GM21390 (cell line): ENCODE measurements around the gene NUDT11.
"Not testable (repeated sequence)": the region's sequence is repeated elsewhere in the genome, so short reads cannot be mapped to it uniquely, and the experiment has no call there.

Source experiments
- ATAC-seq: cut with Tn5 transposase; IDR thresholded peaks from one replicate; pipeline ENCODE4 v1.9.1; 2021; ENCODE audit not compliant: unreplicated experiment

NUDT11 gene

DNA sequence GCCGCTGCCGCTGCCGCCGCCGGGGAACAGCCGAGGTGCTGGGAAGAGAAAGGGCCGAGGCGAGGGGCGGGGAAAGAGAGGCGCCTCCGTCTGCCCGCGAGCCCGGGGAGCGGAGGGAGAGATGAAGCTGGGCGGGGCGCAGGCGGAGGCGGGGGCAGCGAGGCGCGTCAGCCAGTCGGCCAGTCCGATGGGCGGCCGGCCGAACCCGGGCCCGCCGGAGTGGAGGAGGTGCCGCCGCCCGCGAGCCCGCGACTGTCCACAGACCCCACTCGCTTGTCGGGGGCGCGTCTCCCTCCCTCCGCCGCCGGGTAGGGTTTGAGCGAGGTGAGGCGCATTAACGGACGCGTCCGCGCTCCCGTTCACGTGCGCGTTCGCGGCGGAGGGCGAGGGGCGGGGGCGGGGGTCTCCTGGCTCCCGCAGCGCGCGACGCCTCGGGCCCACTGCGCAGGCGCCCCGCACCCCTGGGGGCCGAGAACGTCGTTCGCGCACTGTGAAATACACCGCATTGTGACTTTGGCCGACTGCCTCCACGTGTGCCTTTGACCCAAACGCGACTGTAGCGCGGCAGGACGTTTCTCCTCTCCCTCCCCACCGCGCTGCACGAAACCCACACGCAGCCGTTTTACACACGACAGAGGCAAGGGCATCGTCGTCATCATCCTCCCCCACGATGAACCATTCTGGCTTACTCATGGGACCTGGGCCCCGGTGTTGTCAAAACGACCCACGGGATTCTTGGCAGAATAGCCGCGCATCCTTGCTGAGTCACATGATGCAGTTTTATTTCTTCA lies at the start of gene NUDT11:
NUDT11 (minus strand) TSS at position 92 of the 791 bp plus-strand sequence. CDS start 148 bp downstream, outside the sequence.
- ATAC-seq = no peak

DNA sequence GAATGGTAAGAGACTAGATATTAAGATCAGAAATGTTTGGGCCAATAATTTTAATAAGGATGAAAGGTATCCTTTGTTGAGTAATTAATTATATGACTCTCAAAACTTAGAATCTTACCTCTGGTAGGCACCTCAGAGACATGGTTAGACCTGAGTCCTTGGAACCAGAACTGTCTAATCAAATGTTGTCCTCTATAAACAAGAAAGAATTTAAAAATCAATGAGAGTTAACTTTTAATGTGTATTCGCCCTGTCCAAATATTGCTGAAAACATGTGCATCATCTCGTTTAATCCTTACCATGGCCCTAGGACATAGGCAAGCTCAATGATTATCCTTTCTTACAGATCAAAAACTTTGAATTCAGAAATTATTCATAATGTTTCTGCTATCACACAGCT lies 24.0 kb upstream of the NUDT11 start:
- no peak for ATAC-seq

DNA sequence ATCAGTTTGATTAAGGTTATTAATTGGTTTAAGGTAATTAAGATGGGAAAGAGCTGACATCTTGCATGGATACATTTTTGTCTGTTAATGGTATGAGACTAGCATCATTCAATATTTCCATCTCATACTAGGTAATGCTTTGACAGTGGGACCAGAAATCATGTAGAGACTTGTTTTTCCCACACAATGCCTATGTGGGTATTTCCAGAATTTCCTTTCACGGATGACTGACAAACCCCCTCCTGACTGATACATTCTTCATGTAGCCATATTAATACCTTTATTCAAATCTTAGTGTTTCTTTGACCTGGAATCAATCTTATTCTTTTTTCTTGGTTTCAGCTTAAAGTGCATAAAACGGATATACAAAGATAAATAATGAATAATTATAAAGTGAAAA lies 22.7 kb upstream of the NUDT11 start:
- ATAC-seq = not testable (repeated sequence)

DNA sequence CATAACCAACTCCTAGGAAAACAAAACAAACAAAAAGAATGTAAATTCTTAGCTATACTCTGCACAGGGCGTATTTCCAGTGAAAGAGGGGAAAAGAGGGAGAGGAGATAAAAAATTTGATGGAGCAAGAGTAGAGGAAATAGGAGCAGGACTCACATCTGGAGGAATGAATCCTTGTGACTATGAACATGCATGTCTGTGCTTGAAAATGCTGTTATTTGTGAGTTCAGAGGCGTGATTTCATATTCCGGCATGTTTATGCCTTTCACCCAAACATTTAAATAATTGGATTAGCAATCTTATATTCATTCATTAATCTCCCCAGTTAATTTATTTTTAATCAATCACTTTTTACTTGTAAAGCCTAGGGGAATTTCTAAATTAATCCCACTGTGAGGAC lies 11.2 kb upstream of the NUDT11 start:
- no peak for ATAC-seq

DNA sequence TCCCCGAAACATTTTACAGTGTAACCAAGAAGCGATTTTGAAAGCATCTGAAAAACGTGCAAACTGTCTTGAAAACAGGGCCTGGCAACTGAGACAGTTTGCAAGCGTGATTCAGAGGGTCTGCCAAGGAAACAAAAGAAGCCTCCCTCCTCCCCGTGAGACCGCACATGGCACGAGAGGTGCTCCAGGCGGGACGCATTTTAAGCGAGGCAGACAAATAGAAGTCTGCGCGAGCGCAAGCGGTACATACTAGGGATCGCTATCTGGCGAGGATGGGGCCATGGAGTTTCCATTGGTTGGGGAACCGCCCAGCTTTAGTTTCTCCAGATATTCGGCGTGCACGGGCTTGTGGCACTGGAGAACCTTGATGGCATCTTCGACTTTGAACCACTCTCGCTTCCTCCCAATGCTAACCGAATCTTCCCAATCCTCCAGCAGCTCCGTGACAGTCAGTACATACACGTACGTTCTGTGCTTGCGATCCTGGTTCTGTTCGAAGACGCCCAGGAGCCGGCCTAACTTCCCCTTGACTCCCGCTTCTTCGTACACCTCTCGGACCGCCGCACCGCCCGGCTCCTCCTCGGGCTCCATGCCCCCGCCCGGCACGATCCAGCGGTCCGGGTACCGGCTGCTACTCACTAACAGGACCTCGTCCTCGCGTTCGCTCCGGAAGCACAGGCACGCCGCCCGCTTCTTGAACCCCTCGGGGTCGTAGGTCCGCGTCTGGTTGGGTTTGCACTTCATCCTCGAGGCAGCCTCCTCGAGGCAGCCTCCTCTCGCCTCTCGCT lies 497 bp downstream of the NUDT11 start:
- ATAC-seq = not testable (repeated sequence)

DNA sequence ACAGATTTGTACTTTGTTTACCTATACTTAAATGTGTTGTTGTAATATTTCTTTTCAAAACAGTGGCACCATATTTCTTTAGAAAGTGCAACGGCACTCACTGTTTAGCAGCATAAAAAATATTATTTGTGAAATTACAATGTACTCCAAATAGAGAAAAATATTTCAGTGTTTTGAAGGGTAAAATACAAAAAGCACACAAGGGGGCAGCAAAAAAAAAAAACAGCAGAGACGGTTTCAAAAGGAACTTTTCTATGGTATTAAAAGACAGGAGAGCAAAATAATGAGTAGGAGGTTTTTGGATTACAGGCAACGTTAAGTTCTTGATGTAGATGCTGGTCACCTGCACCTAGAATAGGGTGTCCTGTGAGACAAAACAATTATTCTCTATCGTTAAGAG lies 2.0 kb downstream of the NUDT11 start:
- ATAC-seq = no peak

DNA sequence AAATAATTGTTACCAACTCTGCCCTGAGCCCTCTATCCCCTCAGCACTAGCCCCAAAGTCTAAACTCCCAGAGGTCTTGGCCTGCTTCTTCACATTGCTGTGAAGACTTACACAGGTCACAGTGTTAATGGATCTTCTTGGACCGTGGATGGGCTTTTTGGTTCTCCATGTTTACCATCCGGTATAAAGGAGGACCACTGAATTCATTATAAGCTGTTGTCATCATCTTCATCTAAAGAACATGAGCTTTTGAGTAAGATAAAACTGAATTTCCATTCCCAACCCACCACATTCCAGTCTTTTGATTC lies 8.5 kb downstream of the NUDT11 start:
- ATAC-seq = no peak

DNA sequence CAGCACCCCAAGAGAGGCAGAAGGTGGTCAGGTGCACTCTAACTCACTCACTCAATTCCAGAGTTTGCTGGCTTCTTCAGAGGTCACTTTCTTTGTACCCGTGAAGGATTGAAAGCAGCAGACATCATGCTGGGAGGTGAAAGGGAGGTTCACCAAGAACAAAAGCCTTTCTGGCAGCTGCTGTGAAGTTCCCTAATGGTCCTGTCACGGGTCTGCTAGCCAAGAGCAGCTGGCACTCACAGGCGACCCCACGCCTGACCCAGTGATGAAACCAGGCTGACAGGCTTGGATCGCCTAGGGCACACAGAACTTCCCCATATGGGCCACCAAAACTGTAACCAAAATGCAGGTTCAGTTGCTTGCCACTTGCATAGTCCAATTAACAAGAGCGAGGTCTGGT lies 11.8 kb downstream of the NUDT11 start:
- no peak for ATAC-seq

DNA sequence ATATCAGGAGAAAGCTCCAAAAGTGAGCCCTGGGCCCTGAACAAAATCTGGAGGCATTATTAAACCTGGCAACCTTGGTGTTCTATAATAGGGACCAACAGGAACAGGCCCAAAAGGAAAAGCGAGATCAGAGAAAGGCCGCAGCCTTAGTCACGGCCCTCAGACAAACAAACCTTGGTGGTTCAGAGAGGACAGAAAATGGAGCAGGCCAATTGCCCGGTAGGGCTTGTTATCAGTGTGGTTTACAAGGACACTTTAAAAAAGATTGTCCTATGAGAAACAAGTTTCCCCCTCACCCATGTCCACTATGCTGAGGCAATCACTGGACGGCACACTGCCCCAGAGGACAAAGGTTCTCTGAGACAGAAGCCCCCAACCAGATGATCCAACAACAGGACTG lies 14.0 kb downstream of the NUDT11 start:
- ATAC-seq = not testable (repeated sequence)

DNA sequence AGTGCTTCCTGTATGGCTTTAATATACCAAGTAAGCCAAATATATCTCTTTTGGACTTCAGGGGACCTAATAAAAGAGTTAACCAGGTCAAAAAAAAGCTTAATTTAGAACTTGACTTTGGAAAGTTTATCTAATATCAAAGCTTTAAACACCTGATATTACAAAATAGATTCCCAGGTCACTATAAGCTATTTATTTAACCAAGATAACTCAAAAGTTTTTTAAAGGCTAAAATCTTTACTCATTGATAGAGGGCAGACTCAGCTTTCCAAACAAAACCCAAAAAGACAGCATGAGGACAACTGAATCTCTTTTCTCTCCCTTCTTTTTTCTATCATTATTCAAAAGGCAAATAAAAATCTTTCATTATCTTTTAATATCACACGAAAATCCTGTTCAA lies 19.5 kb downstream of the NUDT11 start:
- ATAC-seq = no peak

DNA sequence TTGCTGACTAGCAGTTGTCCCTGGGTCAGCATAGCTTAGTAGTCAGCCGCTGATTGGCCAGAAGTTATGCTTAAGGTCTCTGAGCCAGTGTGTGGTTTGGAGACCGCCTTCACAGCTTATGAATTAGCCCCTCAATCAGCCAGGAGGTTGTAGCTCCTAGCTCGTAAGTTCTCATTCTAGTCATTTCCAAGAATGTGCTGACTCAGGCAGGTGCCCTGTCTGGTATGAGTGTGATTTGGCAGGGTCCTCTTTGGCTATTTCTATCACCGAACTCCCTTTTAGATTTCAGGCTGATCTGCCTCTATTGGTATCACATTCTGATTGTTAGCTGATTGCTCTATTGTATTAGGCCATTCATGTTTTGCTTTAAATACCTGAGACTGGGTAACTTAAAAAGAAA lies 33.1 kb downstream of the NUDT11 start:
- ATAC-seq = no peak

DNA sequence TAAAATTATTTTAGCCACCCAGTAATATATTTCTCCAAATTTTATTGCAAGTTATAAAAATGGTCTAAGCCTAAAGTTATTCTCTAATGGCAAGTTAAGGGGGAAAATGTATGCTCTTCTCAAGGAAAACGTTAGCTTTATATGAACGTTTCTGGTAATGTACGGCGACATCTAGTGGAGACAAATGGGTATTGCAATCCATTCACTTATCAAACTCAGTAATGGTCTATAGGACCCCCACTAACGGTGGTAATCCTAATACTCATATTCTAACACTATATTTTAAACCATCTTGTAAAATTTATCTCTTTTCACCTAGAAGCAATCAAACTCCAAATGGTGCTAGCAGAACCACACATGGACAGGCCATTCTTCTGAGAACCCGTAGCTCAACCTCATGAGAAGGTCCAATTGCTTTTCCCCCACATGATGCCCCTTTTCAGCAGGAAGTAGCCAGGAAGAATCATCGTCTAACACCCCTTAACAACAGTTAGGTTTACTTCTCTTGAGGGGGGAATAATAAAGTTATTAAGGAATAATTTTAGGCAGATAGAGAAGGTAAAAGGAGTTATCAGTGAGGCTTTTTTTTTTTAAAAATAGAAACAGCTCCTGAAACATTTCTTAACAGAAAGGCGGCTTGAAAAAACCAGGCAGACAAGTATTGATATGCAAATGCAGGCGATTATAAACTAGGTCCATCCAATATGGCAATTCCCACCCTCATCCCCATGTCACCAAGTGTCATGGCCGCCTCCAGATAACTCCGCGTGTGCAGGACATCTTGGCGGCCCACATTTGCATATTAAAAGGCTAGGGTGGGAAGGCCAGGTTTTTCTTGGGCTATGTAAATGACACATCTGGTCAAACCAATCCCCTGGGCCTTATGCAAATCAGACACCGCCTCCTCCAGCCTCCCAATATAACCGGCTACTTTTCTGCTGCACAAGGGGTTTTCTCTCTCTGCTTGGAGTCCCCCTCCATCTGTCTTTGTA lies 35.0 kb downstream of the NUDT11 start:
- ATAC-seq = no peak

DNA sequence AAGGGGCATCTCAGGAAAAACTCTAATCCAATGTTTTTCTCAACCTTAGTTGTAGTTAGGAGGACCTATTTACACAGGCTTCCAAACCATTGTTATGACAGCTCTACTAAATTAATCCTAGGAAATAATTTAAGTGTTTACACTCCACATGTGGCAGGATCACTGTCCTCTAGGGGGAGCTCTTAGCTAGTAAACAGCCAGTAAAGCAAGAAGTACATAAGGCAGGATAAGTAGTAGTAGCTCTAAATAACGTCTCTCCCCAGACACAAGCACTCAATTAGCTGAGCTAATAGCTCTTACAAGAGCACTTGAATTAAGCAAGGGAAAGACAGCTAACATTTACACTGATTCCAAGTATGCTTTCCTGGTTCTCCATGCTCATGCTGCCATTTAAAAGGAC lies 37.3 kb downstream of the NUDT11 start:
- ATAC-seq = no peak

DNA sequence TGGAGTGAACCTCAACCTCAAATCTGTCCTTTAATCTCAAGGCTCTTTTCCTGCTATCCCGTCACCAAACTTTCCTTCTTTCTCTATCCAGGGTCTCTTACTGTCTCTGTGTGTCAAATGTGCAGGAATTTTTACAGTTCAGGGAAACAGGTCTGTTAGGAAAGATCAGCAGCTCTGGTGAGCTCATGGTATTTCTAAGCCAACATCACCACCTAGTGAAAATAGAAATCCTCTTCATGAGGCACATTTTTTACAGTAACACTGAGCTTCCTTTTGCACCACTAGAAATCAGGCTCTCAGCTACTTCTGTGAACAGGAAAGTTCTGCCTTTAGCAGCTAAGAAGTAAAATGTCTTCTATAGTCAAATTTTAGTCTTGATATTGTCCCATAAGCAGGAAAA lies 39.6 kb downstream of the NUDT11 start:
- no peak for ATAC-seq

DNA sequence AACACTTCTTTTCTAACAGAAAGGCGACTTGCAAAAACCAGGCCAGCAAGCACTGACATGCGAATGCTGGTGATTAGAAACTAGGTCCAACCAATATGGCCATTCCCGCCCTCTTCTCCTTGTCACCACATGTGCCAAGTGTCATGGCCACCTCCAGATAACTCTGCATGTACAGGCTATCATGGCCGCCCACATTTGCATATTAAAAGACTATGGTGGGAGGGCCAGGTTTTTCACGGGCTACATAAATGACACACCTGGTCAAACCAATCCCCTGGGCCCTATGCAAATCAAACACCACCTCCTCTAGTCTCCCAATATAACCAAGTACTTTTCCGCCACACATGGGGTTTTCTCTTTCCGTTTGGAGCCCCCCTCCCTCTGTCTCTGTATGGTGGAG lies 40.1 kb downstream of the NUDT11 start:
- no peak for ATAC-seq

DNA sequence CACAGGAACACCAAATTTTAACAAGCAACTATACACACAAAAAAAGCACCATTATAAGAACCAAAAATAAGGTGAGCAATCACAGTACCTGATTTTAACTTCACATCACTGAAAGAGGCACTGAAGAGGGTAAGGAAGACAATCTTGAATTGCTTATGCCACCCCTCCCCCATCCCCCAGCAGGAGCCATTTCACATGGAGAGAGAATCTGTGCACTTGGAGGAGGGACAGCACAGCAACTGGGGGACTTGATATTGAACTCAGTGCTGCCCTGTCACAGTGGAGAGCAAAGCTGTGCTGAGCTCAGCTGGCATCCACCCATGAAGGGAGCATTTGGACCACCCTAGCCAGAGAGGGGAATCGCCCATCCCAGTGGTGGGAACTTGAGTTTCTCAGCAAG lies 56.0 kb downstream of the NUDT11 start:
- no peak for ATAC-seq
